Tibial nerve (tissue), 4 donors: ENCODE measurements around the gene ALX4.

Experiments used
- CTCF ChIP-seq, 5 experiments: fragments of 200-600 bp in 3 of 5; fragments of 450-650 bp in 2 of 5; sonication (generic) in 3 of 5; IDR thresholded peaks; one replicate each; pipeline ENCODE4 v1.5.1; 2016 to 2019; ENCODE audit warnings: antibody characterized with exemption in 5 of 5, mild to moderate bottlenecking in 3 of 5, moderate library complexity in 2 of 5
- EP300 ChIP-seq, 2 donors: sonication (generic); formaldehyde crosslinking; IDR thresholded peaks; one replicate each; pipeline ENCODE4 v1.6.1; 2017; ENCODE audit warnings: antibody characterized with exemption in 2 of 2, mild to moderate bottlenecking in 1 of 2
- POLR2A ChIP-seq, 2 donors: fragments of 450-650 bp; IDR thresholded peaks; one replicate each; pipeline ENCODE4 v1.6.1; 2017; ENCODE audit warnings: antibody characterized with exemption in 2 of 2, mild to moderate bottlenecking in 2 of 2, moderate library complexity in 2 of 2

GRCh38 chr11:44315947-44316658, 6.2 kb upstream of the ALX4 start:
- TF ChIP-seq CTCF (IDR thresholded peaks at IDR 0.05) (no peak), EP300 (IDR thresholded peaks at IDR 0.05) (no peak), POLR2A (IDR thresholded peaks at IDR 0.05) (no peak)
